Endothelial cell of umbilical vein (primary cell): ENCODE data around the gene C5orf15.
A peak's percentile ranks its signal among the peaks of the same experiment; 100 is the strongest.

Experiments
- EZH2 ChIP-seq: IDR thresholded peaks from 2 replicates; pipeline ENCODE4 v1.6.1; 2012; ENCODE audit warnings: borderline replicate concordance, low read depth, mild to moderate bottlenecking, moderate library complexity, low read length, inconsistent platforms; ENCODE audit not compliant: severe bottlenecking
- JUN ChIP-seq: IDR thresholded peaks from 2 replicates; pipeline ENCODE4 v1.6.1; 2011; ENCODE audit warnings: borderline replicate concordance, low read depth; ENCODE audit not compliant: insufficient read length, insufficient read depth
- POLR2A ChIP-seq: IDR thresholded peaks from 2 replicates; pipeline ENCODE4 v1.6.1; 2012; ENCODE audit warnings: low read depth, mild to moderate bottlenecking, control low read depth, low read length
- POLR2AphosphoS5 ChIP-seq: IDR thresholded peaks from 2 replicates; pipeline ENCODE4 v1.6.1; 2012; ENCODE audit warnings: low read depth, mild to moderate bottlenecking, control low read depth, low read length, moderate library complexity; ENCODE audit not compliant: insufficient read depth
- TF ChIP-seq, protein P1 (sequence below), 2 donors: IDR thresholded peaks; 1 replicate in 1 of 2; 2 replicates in 1 of 2; pipeline ENCODE4 v1.5.1; 2011; ENCODE audit warnings: low read length in 2 of 2, mild to moderate bottlenecking in 2 of 2, moderate library complexity in 2 of 2, control low read depth in 1 of 2, inconsistent platforms in 1 of 2, low read depth in 1 of 2; ENCODE audit not compliant: insufficient read depth in 1 of 2; ENCODE audit errors: extremely low read depth in 1 of 2
- TF ChIP-seq, protein P2 (sequence below): IDR thresholded peaks from 2 replicates; pipeline ENCODE4 v1.6.1; 2011; ENCODE audit not compliant: insufficient read depth, insufficient read length

DNA sequence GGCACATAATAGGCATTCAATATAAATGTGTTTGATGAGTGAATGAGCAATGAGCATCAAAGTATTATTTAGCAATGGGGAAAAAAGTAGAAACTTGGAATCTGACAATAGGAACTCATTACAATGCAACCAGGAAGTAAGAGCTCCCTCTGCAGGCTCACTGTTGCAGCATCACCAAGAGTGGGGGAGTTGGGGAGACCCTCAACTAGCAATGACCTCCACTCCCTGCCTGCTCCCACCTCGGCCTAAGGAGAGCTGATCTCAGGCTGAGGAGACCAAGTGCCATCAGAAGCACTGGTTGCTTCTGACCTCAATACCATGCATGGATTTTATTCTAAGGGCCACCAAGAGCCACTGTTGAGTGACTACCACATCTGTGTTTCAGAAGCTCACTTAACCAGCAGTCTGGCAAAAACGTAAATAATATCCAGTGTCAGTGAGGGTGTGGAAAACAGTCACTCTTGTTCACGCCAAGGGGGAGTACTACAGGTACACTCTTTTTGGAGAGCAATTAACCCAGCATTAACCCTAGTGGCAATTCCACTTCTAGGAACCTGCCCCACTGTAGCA lies 28.3 kb upstream of the C5orf15 start:
- TF ChIP-seq POLR2AphosphoS5, result no peak
- TF ChIP-seq, protein P1, sequence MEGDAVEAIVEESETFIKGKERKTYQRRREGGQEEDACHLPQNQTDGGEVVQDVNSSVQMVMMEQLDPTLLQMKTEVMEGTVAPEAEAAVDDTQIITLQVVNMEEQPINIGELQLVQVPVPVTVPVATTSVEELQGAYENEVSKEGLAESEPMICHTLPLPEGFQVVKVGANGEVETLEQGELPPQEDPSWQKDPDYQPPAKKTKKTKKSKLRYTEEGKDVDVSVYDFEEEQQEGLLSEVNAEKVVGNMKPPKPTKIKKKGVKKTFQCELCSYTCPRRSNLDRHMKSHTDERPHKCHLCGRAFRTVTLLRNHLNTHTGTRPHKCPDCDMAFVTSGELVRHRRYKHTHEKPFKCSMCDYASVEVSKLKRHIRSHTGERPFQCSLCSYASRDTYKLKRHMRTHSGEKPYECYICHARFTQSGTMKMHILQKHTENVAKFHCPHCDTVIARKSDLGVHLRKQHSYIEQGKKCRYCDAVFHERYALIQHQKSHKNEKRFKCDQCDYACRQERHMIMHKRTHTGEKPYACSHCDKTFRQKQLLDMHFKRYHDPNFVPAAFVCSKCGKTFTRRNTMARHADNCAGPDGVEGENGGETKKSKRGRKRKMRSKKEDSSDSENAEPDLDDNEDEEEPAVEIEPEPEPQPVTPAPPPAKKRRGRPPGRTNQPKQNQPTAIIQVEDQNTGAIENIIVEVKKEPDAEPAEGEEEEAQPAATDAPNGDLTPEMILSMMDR (IDR thresholded peaks at IDR 0.05; ENCODE audit: extremely low read depth in 1 of 2, insufficient read depth in 1 of 2, low read depth in 1 of 2, low read length in 2 of 2), result peak; percentile 53 to 57
- no peak for TF ChIP-seq POLR2A
- TF ChIP-seq, protein P2, sequence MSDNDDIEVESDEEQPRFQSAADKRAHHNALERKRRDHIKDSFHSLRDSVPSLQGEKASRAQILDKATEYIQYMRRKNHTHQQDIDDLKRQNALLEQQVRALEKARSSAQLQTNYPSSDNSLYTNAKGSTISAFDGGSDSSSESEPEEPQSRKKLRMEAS, result no peak
- no peak for TF ChIP-seq JUN
- TF ChIP-seq EZH2, result no peak
